Right lobe of liver (tissue), 4 donors: ENCODE results near the gene GNB1.

ENCODE experiments used
- POLR2A ChIP-seq: fragments of 450-650 bp; IDR thresholded peaks from one replicate; pipeline ENCODE4 v1.6.1; 2017; ENCODE audit warnings: antibody characterized with exemption, mild to moderate bottlenecking
- TF ChIP-seq, protein P1 (sequence below), 4 donors: fragments of 200-600 bp in 3 of 4; fragments of 450-650 bp in 1 of 4; IDR thresholded peaks; one replicate each; pipeline versions ENCODE4 v1.5.1 to v1.8.0; 2016 to 2022; ENCODE audit warnings: antibody characterized with exemption in 4 of 4, mild to moderate bottlenecking in 2 of 4
- donor health status: DM: no; HTN: no; CAD: no.
- donor health status: DM: no; HTN: no; CAD: no.
- donor health status: DM: no; HTN: yes; CAD: no.

DNA sequence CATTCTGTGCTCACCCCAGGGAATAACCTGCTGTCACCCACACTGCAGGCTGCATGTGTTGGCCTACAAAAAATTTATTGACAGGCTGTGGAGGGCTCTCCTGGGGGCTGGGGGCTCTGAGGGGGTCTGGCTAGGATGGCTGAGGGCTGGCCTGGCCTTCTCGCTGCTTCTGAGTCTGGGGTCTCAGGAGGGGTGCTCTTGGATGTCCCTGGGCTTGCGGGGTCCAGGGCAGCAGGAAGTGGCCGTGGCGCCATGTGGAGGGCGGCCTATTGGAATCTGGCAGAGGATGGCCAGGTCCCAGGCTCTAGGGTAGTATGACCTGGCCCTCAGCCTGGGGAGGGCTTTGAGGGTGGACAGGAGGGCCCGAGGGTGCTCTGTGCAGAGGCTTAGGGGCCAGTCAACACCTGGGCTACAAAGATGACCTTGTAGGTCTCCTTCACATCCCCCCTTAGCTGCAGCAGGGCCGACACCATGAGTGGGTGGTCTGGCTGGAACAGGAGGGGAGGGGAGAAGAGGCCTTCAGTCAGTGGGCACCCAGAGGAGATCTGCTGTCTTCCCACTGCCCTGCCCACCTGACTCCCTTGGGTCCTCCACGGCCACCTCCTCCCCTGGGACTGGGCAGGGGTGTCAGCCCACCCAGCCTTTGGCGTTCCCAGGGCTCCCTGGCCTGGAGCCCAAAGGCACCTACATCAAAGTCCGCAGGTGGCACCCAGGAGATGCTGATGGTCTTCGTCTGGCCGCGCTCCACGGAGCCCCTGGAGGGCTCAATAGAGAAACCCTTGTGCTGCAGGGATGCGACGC is 31.2 kb upstream of the GNB1 start:
- no peak for TF ChIP-seq POLR2A
- TF ChIP-seq, protein P1, sequence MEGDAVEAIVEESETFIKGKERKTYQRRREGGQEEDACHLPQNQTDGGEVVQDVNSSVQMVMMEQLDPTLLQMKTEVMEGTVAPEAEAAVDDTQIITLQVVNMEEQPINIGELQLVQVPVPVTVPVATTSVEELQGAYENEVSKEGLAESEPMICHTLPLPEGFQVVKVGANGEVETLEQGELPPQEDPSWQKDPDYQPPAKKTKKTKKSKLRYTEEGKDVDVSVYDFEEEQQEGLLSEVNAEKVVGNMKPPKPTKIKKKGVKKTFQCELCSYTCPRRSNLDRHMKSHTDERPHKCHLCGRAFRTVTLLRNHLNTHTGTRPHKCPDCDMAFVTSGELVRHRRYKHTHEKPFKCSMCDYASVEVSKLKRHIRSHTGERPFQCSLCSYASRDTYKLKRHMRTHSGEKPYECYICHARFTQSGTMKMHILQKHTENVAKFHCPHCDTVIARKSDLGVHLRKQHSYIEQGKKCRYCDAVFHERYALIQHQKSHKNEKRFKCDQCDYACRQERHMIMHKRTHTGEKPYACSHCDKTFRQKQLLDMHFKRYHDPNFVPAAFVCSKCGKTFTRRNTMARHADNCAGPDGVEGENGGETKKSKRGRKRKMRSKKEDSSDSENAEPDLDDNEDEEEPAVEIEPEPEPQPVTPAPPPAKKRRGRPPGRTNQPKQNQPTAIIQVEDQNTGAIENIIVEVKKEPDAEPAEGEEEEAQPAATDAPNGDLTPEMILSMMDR (IDR thresholded peaks at IDR 0.05), result no peak
